GM12878 (cell line): ENCODE results near the gene AMMECR1. TPM values are rescaled to one million over a fixed set of nuclear protein-coding genes. Genes with fewer than 3 reads are reported as not detected.

Experiments
- ATAC-seq: fragments of 200-7000 bp; cut with Tn5 transposase; 3 replicates; pipeline ENCODE4 v1.9.1; 2020; ENCODE audit warnings: mild to moderate bottlenecking, moderate library complexity
- BruUV-seq: library from RNA; stranded (reverse); fragments of 400-500 nt; replicated peaks from 2 replicates; lab custom pipeline; 2021; lab: Mats Ljungman, UMichigan
- CTCF ChIA-PET: fragments of 300-600 bp; sonication (Branson Sonifier 250); formaldehyde crosslinking; extraction: SDS; loops from one replicate; lab custom pipeline; 2021; ENCODE audit warnings: inconsistent platforms; lab: Yijun Ruan, JAX
- POLR2A ChIA-PET: fragments of 350-600 bp; formaldehyde crosslinking; extraction: SDS; loops from one replicate; lab custom pipeline; 2021; ENCODE audit warnings: inconsistent platforms; lab: Charles Lee
- RAD21 ChIA-PET: fragments of 300-600 bp; sonication (Branson Sonifier 250); formaldehyde crosslinking; loops from one replicate; lab custom pipeline; 2023; ENCODE audit warnings: antibody characterized with exemption; ENCODE audit not compliant: unreplicated experiment; lab: Charles Lee
- SMC1A ChIA-PET: fragments of 300-600 bp; sonication (Branson Sonifier 250); formaldehyde crosslinking; loops from one replicate; lab custom pipeline; 2023; ENCODE audit not compliant: unreplicated experiment, uncharacterized antibody; lab: Charles Lee
- DNase-seq: peaks from one replicate; pipeline ENCODE4 v3.0.0-alpha.2; 2011; ENCODE audit warnings: low read depth, low spot score
- FAIRE-seq: peaks from 3 replicates; lab custom pipeline; 2011; peaks lifted over from hg19 to GRCh38; lab: Jason Lieb, UNC
- H2AFZ ChIP-seq: 2 replicates; pipeline ENCODE4 v1.6.0; 2011; ENCODE audit warnings: low read depth, low read length, control low read depth; ENCODE audit not compliant: control insufficient read depth
- H3K27ac ChIP-seq: 2 replicates; pipeline ENCODE4 v1.5.1; 2011; ENCODE audit warnings: control low read depth; ENCODE audit not compliant: control insufficient read depth, insufficient read depth
- H3K27me3 ChIP-seq, 2 experiments: replicated peaks in 1 of 2; 2 replicates each; pipeline versions ENCODE4 v1.6.0 to v1.6.1; 2011; ENCODE audit warnings: low read length in 1 of 2; ENCODE audit not compliant: control insufficient read depth in 2 of 2, insufficient read depth in 2 of 2
- H3K36me3 ChIP-seq, 2 experiments: 2 replicates each; pipeline ENCODE4 v1.5.1; 2011; ENCODE audit warnings: low read length in 1 of 2; ENCODE audit not compliant: control insufficient read depth in 2 of 2, insufficient read depth in 2 of 2
- H3K4me1 ChIP-seq: 2 replicates; pipeline ENCODE4 v1.6.1; 2011; ENCODE audit warnings: mild to moderate bottlenecking, low read length, moderate library complexity, mixed read lengths; ENCODE audit not compliant: control insufficient read depth, insufficient read depth
- H3K4me2 ChIP-seq: 2 replicates; pipeline ENCODE4 v1.6.0; 2011; ENCODE audit warnings: control low read depth; ENCODE audit not compliant: control insufficient read depth, insufficient read depth
- H3K4me3 ChIP-seq: fragments of 200-600 bp; sonication (generic); 2 replicates; pipeline ENCODE4 v1.5.1; 2016
- H3K79me2 ChIP-seq: 2 replicates; pipeline ENCODE4 v1.6.0; 2011; ENCODE audit warnings: low read length; ENCODE audit not compliant: control insufficient read depth, insufficient read depth
- H3K9ac ChIP-seq: 2 replicates; pipeline ENCODE4 v1.8.0; 2011; ENCODE audit warnings: low read length, control low read depth, mixed read lengths; ENCODE audit not compliant: control insufficient read depth, insufficient read depth
- H3K9me3 ChIP-seq: replicated peaks from 3 replicates; pipeline ENCODE4 v1.5.1; 2011; ENCODE audit warnings: mild to moderate bottlenecking, low read length; ENCODE audit not compliant: control insufficient read depth, insufficient read depth
- H4K20me1 ChIP-seq: 2 replicates; pipeline ENCODE4 v1.6.0; 2011; ENCODE audit not compliant: control insufficient read depth, insufficient read depth
- EGR1 ChIP-seq, 2 experiments: IDR thresholded peaks; 1 replicate in 1 of 2; 2 replicates in 1 of 2; pipeline ENCODE4 v1.6.1; 2011 to 2012; ENCODE audit warnings: low read depth in 2 of 2, low read length in 2 of 2, borderline replicate concordance in 1 of 2, mild to moderate bottlenecking in 1 of 2, moderate library complexity in 1 of 2
- RAD21 ChIP-seq: IDR thresholded peaks from 2 replicates; pipeline ENCODE4 v1.6.1; 2011; ENCODE audit warnings: mild to moderate bottlenecking, low read depth, low read length, moderate library complexity; ENCODE audit not compliant: insufficient read depth
- YY1 ChIP-seq: IDR thresholded peaks from 2 replicates; pipeline ENCODE4 v1.6.1; 2011; ENCODE audit warnings: low read depth, mild to moderate bottlenecking, low read length
- WGBS: methylation state at CpG from one replicate; pipeline ENCODE4 v1.1.6; 2016; ENCODE audit warnings: low lambda C conversion rate; ENCODE audit not compliant: insufficient replicate concordance, insufficient coverage; ENCODE audit errors: missing lambda C conversion rate; 5-methylcytosine and 5-hydroxymethylcytosine counted together
- in situ Hi-C: fragments of 300-500 bp; cut with MboI; formaldehyde crosslinking; loops from 9 replicates; pipeline ENCODE4 v1.14.3; 2018; ENCODE audit warnings: mixed read lengths
- intact Hi-C: fragments of 100-400 bp; cut with micrococcal nuclease; formaldehyde crosslinking; loops from one replicate; pipeline ENCODE4 v1.14.2; 2022; ENCODE audit not compliant: unreplicated experiment
- polyA plus RNA-seq, 11 experiments: library from polyadenylated mRNA; depleted of rRNA in 4 of 11; unstranded in 6 of 11; stranded (reverse) in 5 of 11; fragments of >200 nt; fragmentation: Nextera tagmentation in 4 of 11; fragmentation: Illumina TruSeq in 1 of 11; extraction: Ambion mirVana in 4 of 11; extraction: Trizol in 1 of 11; gene quantifications; 1 replicate in 1 of 11; 2 replicates in 10 of 11; pipeline versions ENCODE4 v1.2.1 to v1.2.3, GENCODE V29; 2011 to 2016; ENCODE audit warnings: inconsistent platforms in 2 of 11, missing spikeins in 2 of 11, low read depth in 1 of 11
- total RNA-seq, 4 experiments: library from RNA; depleted of rRNA in 3 of 4; stranded (reverse); fragments of >200 nt in 3 of 4; fragmentation: Illumina TruSeq in 1 of 4; extraction: Trizol in 1 of 4; gene quantifications; 2 replicates each; pipeline versions ENCODE4 v1.2.1 to v1.2.3, GENCODE V29; 2013 to 2021
- TF ChIP-seq, protein P1 (sequence below), 3 experiments: IDR thresholded peaks in 2 of 3; conservative IDR thresholded peaks in 1 of 3; 2 replicates each; pipeline ENCODE4 v1.5.1; 2011; ENCODE audit warnings: low read depth in 3 of 3, low read length in 3 of 3, mild to moderate bottlenecking in 3 of 3, control low read depth in 2 of 3, moderate library complexity in 2 of 3, inconsistent platforms in 1 of 3, mixed read lengths in 1 of 3; ENCODE audit not compliant: control insufficient read depth in 2 of 3, insufficient read depth in 1 of 3; ENCODE audit errors: extremely low read depth in 1 of 3
- TF ChIP-seq, protein P2 (sequence below): fragments of 450-650 bp; IDR thresholded peaks from 2 replicates; pipeline ENCODE4 v1.6.1; 2016; ENCODE audit warnings: mild to moderate bottlenecking, moderate library complexity, borderline replicate concordance

The AMMECR1 gene
- total and polyA plus RNA-seq, 10 of the 15 experiments (the other 5 are each of a cell fraction or from before 2014, with no cell fraction given): 4.9 to 25.6 (median 10.7) TPM

GRCh38 chrX:110167952-110168451, 149.9 kb downstream of the AMMECR1 start:
- no peak overlapping the region for H3K4me3 ChIP-seq
- in situ Hi-C loops (loop anchor here (25.0 kb wide), 1 partner anchor 519 kb away; no protein-coding TSS in a partner anchor), intact Hi-C loops (loop anchor here (2.0 kb wide), 1 partner anchor 151 kb away; the partner anchor contains the start of gene AMMECR1)
- H3K9ac ChIP-seq: no peak overlapping the region
- ChIA-PET CTCF (interaction anchor here (0.6 to 23.7 kb wide), 19 partner anchors 9 to 679 kb away, joined by 3 to 792 read pairs (median 4); partner anchors contain the start of gene AMMECR1), SMC1A (interaction anchor here (0.5 to 5.2 kb wide), 6 partner anchors 8 to 534 kb away, joined by 3 to 28 read pairs (median 4); no protein-coding TSS in a partner anchor), RAD21 (interaction anchor here (0.5 to 1.2 kb wide), 7 partner anchors 8 to 243 kb away, joined by 3 to 4 read pairs (median 3); no protein-coding TSS in a partner anchor), POLR2A (no interaction called here)
- WGBS: 37% methylated on average over 9 of the region's 9 CpGs
- no peaks in the 10 kb centered on the region for H3K36me3 ChIP-seq
- H3K27me3 ChIP-seq: no peaks in the 10 kb centered on the region
- H3K79me2 ChIP-seq: no peaks in the 10 kb centered on the region
- BruUV-seq: no TSS peak
- H3K9me3 ChIP-seq: no peaks in the 10 kb centered on the region
- H3K27ac ChIP-seq: no peak overlapping the region
- peaks cover 10% of the 10 kb centered on the region for H3K4me1 ChIP-seq
- no peak overlapping the region for H3K4me2 ChIP-seq
- TF ChIP-seq RAD21 (peak; percentile 52), YY1 (0 out of 2 replicates have a peak, but pooled peaks have one; percentile 34), EGR1 (IDR thresholded peaks at IDR 0.05; ENCODE audit: borderline replicate concordance in 1 of 2, low read depth in 2 of 2, low read length in 2 of 2) (peak in 1 of 2 experiments; percentile 38; a peak in 1 of 3 replicates)
- TF ChIP-seq, protein P1, sequence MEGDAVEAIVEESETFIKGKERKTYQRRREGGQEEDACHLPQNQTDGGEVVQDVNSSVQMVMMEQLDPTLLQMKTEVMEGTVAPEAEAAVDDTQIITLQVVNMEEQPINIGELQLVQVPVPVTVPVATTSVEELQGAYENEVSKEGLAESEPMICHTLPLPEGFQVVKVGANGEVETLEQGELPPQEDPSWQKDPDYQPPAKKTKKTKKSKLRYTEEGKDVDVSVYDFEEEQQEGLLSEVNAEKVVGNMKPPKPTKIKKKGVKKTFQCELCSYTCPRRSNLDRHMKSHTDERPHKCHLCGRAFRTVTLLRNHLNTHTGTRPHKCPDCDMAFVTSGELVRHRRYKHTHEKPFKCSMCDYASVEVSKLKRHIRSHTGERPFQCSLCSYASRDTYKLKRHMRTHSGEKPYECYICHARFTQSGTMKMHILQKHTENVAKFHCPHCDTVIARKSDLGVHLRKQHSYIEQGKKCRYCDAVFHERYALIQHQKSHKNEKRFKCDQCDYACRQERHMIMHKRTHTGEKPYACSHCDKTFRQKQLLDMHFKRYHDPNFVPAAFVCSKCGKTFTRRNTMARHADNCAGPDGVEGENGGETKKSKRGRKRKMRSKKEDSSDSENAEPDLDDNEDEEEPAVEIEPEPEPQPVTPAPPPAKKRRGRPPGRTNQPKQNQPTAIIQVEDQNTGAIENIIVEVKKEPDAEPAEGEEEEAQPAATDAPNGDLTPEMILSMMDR (IDR thresholded peaks at IDR 0.05 in 2 of 3, conservative IDR thresholded peaks at IDR 0.05 in 1 of 3; ENCODE audit: control insufficient read depth in 2 of 3, extremely low read depth in 1 of 3, insufficient read depth in 1 of 3, low read depth in 3 of 3, low read length in 3 of 3): peak; percentile 52 to 75 (median 67)
- TF ChIP-seq, protein P2, sequence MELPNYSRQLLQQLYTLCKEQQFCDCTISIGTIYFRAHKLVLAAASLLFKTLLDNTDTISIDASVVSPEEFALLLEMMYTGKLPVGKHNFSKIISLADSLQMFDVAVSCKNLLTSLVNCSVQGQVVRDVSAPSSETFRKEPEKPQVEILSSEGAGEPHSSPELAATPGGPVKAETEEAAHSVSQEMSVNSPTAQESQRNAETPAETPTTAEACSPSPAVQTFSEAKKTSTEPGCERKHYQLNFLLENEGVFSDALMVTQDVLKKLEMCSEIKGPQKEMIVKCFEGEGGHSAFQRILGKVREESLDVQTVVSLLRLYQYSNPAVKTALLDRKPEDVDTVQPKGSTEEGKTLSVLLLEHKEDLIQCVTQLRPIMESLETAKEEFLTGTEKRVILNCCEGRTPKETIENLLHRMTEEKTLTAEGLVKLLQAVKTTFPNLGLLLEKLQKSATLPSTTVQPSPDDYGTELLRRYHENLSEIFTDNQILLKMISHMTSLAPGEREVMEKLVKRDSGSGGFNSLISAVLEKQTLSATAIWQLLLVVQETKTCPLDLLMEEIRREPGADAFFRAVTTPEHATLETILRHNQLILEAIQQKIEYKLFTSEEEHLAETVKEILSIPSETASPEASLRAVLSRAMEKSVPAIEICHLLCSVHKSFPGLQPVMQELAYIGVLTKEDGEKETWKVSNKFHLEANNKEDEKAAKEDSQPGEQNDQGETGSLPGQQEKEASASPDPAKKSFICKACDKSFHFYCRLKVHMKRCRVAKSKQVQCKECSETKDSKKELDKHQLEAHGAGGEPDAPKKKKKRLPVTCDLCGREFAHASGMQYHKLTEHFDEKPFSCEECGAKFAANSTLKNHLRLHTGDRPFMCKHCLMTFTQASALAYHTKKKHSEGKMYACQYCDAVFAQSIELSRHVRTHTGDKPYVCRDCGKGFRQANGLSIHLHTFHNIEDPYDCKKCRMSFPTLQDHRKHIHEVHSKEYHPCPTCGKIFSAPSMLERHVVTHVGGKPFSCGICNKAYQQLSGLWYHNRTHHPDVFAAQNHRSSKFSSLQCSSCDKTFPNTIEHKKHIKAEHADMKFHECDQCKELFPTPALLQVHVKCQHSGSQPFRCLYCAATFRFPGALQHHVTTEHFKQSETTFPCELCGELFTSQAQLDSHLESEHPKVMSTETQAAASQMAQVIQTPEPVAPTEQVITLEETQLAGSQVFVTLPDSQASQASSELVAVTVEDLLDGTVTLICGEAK: no peak
- FAIRE-seq (no peak), ATAC-seq (peak; percentile 73), DNase-seq (no peak)
- H2AFZ ChIP-seq: no peak overlapping the region
- no peaks in the 10 kb centered on the region for H4K20me1 ChIP-seq
